ENCODE data around the gene SYNC. TPM values are rescaled to one million over a fixed set of nuclear protein-coding genes. Genes with fewer than 3 reads are reported as not detected.

SYNC gene
- total and polyA plus RNA-seq, 9 of the 15 experiments (the other 6 are each of a cell fraction or from before 2014, with no cell fraction given) = 0.49 to 1.1 (median 0.87) TPM

- TF ChIP-seq ZBTB49 (CRISPR knock-in tag; IDR thresholded peaks at IDR 0.05; ENCODE audit: borderline replicate concordance) (0 out of 2 replicates have a peak, but pooled peaks have one; percentile 58), DDX20 (tag; IDR thresholded peaks at IDR 0.05; ENCODE audit: low read depth) (no peak), SMAD4 (CRISPR knock-in tag; conservative IDR thresholded peaks at IDR 0.05) (no peak; the same call in 1 of the 2 replicates), USF1 (CRISPR knock-in tag; IDR thresholded peaks at IDR 0.05) (peak; percentile 45), TRIM24 (IDR thresholded peaks at IDR 0.05) (0 out of 4 replicates have a peak, but pooled peaks of 1 of the 2 experiments have one; percentile 24), GTF2B (IDR thresholded peaks at IDR 0.05; ENCODE audit: extremely low read depth, insufficient read length) (no peak), NR1H2 (CRISPR knock-in tag; IDR thresholded peaks at IDR 0.05) (no peak), HNRNPK (IDR thresholded peaks at IDR 0.05; ENCODE audit: low read depth, low read length, poor library complexity, severe bottlenecking) (no peak), MNT (conservative IDR thresholded peaks at IDR 0.05) (no peak), PREB (CRISPR knock-in tag; IDR thresholded peaks at IDR 0.05) (no peak), SLC30A9 (CRISPR knock-in tag; IDR thresholded peaks at IDR 0.05) (no peak), ELF4 (CRISPR knock-in tag; IDR thresholded peaks at IDR 0.05) (no peak), NFXL1 (CRISPR knock-in tag; IDR thresholded peaks at IDR 0.05) (no peak), HDAC8 (tag; IDR thresholded peaks at IDR 0.05) (no peak), SIRT6 (IDR thresholded peaks at IDR 0.05; ENCODE audit: low read depth, low read length) (no peak), KLF13 (tag; IDR thresholded peaks at IDR 0.05; ENCODE audit: borderline replicate concordance, low read depth) (peak; percentile 86; the same call in 1 of the 2 replicates), JUNB (CRISPR knock-in tag; conservative IDR thresholded peaks at IDR 0.05) (no peak), LEF1 (IDR thresholded peaks at IDR 0.05) (peak; percentile 34; the same call in 1 of the 2 replicates), ZKSCAN3 (CRISPR knock-in tag; IDR thresholded peaks at IDR 0.05) (no peak), NR2F6 (CRISPR knock-in tag; IDR thresholded peaks at IDR 0.05) (no peak), CREBBP (IDR thresholded peaks at IDR 0.05; ENCODE audit: low read depth, low read length) (no peak), MAFF (IDR thresholded peaks at IDR 0.05; ENCODE audit: low read length) (no peak)
Observed at GRCh38 chr1:32716312-32717148, 14.0 kb upstream of the SYNC start (continued).

All from K562 (cell line).